HUES64 (cell line): Measurements from ENCODE around the gene AATK.
A peak's percentile ranks its signal among the peaks of the same experiment; 100 is the strongest.

Experiments
- H3K27ac ChIP-seq: 2 replicates; pipeline ENCODE4 v1.7.0; 2013; ENCODE audit warnings: low read depth, low read length, inconsistent platforms
- H3K27me3 ChIP-seq: 2 replicates; pipeline ENCODE4 v1.6.1; 2013; ENCODE audit warnings: mild to moderate bottlenecking, low read length; ENCODE audit not compliant: insufficient read depth
- H3K36me3 ChIP-seq: 2 replicates; pipeline ENCODE4 v1.6.1; 2013; ENCODE audit warnings: mild to moderate bottlenecking, low read length; ENCODE audit not compliant: insufficient read depth
- H3K4me1 ChIP-seq: 2 replicates; pipeline ENCODE4 v1.6.1; 2013; ENCODE audit warnings: mild to moderate bottlenecking, low read length, moderate library complexity; ENCODE audit not compliant: insufficient read depth
- H3K4me3 ChIP-seq: 2 replicates; pipeline ENCODE4 v1.5.1; 2013; ENCODE audit warnings: mild to moderate bottlenecking, low read length, moderate library complexity
- H3K9ac ChIP-seq: 2 replicates; pipeline ENCODE4 v1.6.1; 2013; ENCODE audit warnings: mild to moderate bottlenecking, low read depth, low read length
- H3K9me3 ChIP-seq: 2 replicates; pipeline ENCODE4 v1.6.1; 2013; ENCODE audit warnings: low read depth, low read length; ENCODE audit not compliant: insufficient read depth
- WGBS: fragments of 150-250, 120-280 bp; methylation state at CpG from one replicate; pipeline ENCODE4 v1.1.7; 2013; ENCODE audit warnings: missing lambda C conversion rate; 5-methylcytosine and 5-hydroxymethylcytosine counted together

Gene AATK

DNA sequence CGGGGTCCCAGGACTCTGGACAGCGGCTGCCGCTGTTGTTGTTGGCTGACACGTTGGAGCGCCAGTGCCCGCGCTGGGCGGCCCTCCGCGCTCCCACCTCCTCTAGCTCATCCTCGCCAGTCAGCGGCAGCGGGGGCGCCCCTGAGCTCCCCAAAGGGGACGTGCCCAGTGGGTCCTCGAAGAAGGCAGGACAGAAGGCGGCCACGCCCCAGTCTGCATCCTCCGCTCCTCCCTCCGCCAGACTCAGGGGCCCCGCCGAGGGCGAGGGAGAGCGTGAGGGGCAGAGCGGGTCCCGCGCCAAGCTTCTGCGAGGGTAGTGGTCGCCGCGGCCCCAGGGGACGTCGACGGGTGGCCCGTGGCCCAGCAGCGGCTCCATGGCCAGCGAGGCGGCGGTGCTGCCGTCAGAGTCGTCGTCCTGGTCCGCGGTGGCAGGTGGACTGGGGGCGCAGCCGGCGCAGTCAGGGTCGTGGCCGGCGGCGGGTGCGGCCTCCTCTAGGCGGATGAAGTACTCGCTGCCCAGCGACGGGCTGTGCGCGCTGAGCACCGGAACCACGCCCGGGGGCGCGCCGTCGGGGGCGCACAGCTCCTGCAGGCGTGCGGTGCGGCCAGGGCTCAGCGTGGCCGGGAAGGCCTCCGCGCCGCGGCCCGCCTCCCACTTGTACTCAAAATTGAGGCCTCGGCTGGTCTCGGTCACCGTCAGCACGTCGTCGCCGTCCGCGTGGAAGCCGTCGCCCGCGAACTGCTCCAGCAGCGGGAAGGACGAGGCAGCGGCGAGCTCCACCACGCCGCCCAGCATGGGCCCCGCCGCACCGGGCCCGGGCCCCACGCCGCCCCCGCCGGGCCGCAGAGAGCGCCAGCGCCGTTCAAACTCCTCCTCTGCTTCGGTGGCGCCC lies 43.9 kb downstream of the AATK start:
- Histone ChIP-seq H3K36me3 (no peaks in the 10 kb centered on the region), H3K4me3 (no peak overlapping the region), H3K9ac (no peak overlapping the region), H3K27ac (no peak overlapping the region), H3K27me3 (no peaks in the 10 kb centered on the region), H3K9me3 (no peaks in the 10 kb centered on the region), H3K4me1 (no peaks in the 10 kb centered on the region)
- 93% methylated on average over 109 of the region's 109 CpGs for WGBS

- Histone ChIP-seq H3K4me3 (no peak overlapping the region), H3K4me1 (no peaks in the 10 kb centered on the region), H3K27me3 (no peaks in the 10 kb centered on the region), H3K9ac (no peak overlapping the region), H3K9me3 (no peaks in the 10 kb centered on the region), H3K27ac (peak overlapping the region; percentile 49; the same call in 1 of the 2 replicates), H3K36me3 (no peaks in the 10 kb centered on the region)
- WGBS = 90% methylated on average over 45 of the region's 45 CpGs
Observed at GRCh38 chr17:81120695-81121621, 45.1 kb downstream of the AATK start.

DNA sequence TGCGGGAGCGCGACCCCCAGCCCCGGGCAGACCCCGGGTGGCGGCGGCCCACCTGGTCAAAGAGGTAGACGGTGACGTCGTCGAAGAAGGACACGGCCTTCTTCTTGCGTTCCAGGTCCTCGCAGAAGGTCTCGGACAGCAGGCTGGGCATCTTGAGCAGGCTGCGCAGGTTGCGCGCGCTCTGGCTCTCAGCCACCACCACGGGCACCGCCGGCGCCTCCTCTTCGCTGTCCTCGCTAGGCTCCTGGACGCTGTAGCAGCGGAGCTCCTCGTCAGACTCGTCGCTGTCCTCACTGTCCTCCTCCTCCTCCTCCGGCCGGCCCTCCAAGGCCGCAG lies 45.9 kb downstream of the AATK start:
- Histone ChIP-seq H3K27me3 (no peaks in the 10 kb centered on the region), H3K9ac (no peak overlapping the region), H3K4me3 (no peak overlapping the region), H3K27ac (peak overlapping the region; percentile 49), H3K9me3 (no peaks in the 10 kb centered on the region), H3K4me1 (no peaks in the 10 kb centered on the region), H3K36me3 (no peaks in the 10 kb centered on the region)
- 93% methylated on average over 33 of the region's 33 CpGs for WGBS

DNA sequence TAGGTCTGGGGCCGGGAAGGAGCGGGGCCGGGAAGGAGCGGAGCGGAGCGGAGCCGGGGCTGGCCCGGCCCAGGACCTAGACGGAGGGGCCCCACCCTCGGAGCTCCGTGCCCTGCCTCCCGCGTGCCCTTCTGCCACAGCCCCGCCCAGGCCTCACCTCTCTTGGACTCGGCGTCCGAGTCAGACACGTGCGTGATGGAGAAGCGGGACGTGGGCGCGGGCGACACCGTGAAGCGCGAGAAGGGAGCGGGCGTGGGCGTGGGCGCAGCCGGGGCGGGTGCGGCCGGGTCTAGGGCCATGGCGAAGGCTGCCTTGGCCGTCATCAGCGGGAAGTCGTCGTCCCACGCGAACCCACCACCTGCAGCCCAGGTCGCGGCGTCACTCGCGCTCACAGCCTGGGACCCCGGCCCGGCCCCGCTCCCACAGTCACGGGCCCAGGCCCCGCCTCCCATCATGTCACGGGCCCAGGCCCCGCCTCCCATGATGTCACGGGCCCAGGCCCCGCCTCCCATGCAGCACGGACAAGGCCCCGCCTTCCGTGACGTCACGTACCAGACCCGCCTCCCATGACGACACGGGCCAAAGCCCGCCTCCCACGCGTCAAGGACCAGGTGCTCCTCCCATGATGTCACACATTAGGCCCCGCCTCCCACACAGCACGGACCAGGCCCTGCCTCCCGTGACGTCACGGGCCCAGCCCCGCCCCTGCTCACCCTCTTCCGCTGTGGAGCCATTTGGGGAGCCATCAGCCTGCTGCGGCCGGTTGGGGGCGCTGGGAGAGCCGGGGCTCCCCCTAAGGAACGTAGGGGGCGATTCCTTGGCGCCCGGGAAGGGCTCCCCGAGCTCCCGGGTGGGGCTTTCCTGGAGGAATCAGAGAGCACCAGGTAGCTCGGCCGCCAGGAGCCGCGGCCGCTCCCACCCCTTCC lies 46.5 kb downstream of the AATK start:
- Histone ChIP-seq H3K4me1 (no peaks in the 10 kb centered on the region), H3K36me3 (no peaks in the 10 kb centered on the region), H3K27me3 (no peaks in the 10 kb centered on the region), H3K9me3 (no peaks in the 10 kb centered on the region), H3K4me3 (peak overlapping the region; percentile 55), H3K27ac (peak overlapping the region; percentile 49), H3K9ac (peak overlapping the region; percentile 6; the same call in 1 of the 2 replicates)
- 57% methylated on average over 89 of the region's 89 CpGs for WGBS

- H3K36me3 ChIP-seq = no peaks in the 10 kb centered on the region
Observed at GRCh38 chr17:81118308-81119221, 47.5 kb downstream of the AATK start.

GRCh38 chr17:81117672-81118198 lies 48.3 kb downstream of the AATK start:
- H3K4me3 ChIP-seq = no peak overlapping the region
- H3K9ac ChIP-seq = no peak overlapping the region
- H3K27me3 ChIP-seq = no peaks in the 10 kb centered on the region
- no peaks in the 10 kb centered on the region for H3K9me3 ChIP-seq
- H3K36me3 ChIP-seq = no peaks in the 10 kb centered on the region
- 89% methylated on average over 20 of the region's 20 CpGs for WGBS
- H3K4me1 ChIP-seq = no peaks in the 10 kb centered on the region
- H3K27ac ChIP-seq = no peak overlapping the region

More at GRCh38 chr17:81118308-81119221, 47.5 kb downstream of the AATK start:
- peak overlapping the region; percentile 6; the same call in 1 of the 2 replicates for H3K9ac ChIP-seq
- no peaks in the 10 kb centered on the region for H3K27me3 ChIP-seq
- peak overlapping the region; percentile 55 for H3K4me3 ChIP-seq
- no peaks in the 10 kb centered on the region for H3K4me1 ChIP-seq
- no peaks in the 10 kb centered on the region for H3K9me3 ChIP-seq
- WGBS = 76% methylated on average over 24 of the region's 24 CpGs
- no peak overlapping the region for H3K27ac ChIP-seq

DNA sequence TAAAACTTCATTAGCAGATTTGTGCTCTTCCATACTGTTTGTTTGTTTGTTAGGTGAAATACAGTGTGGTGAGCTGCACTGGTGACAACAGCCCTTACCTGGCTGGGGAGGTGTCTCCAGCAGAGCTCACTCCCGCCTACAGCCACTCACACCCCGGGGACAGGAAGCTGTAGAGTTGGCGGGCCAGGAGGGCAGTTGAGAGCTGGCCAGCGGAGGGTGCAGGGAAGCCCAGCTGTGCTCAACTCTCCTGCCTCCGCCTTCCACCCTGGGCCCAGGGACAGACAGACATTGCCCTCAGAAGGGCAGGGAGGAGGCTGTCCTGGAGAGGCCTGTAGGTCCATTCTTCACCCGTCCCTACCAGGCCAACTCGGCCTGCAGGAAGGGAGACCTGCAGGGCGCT lies 49.3 kb downstream of the AATK start:
- H3K36me3 ChIP-seq = no peaks in the 10 kb centered on the region
- no peaks in the 10 kb centered on the region for H3K4me1 ChIP-seq
- no peak overlapping the region for H3K4me3 ChIP-seq
- no peaks in the 10 kb centered on the region for H3K27me3 ChIP-seq
- 91% methylated on average over 7 of the region's 8 CpGs for WGBS
- no peak overlapping the region for H3K9ac ChIP-seq
- H3K27ac ChIP-seq = no peak overlapping the region
- no peaks in the 10 kb centered on the region for H3K9me3 ChIP-seq

GRCh38 chr17:81115749-81116464 lies 50.1 kb downstream of the AATK start:
- Histone ChIP-seq H3K4me1 (no peaks in the 10 kb centered on the region), H3K4me3 (no peak overlapping the region), H3K36me3 (no peaks in the 10 kb centered on the region), H3K27me3 (no peaks in the 10 kb centered on the region), H3K9ac (no peak overlapping the region), H3K9me3 (no peaks in the 10 kb centered on the region), H3K27ac (no peak overlapping the region)
- 94% methylated on average over 22 of the region's 22 CpGs for WGBS

DNA sequence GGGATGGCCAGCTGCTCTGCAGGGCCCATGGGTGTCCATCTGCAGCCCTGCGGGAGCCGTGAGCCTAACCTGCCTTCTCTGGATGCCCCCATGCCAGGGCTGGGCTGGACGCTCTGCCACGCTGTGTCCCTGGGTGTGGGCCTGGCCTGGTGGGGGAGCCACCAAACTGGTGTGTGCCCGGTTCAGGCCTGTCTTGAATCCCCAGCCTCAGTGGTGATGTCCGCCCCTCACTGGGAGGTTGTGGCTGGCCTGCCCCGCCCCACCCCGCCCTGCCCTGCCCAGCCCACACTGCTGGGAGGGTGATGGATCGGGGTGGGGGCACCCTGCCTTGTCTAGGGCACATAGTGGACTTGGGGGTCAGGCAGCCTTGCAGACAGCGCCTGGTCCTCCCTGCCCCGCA lies 50.8 kb downstream of the AATK start:
- H3K4me3 ChIP-seq = no peak overlapping the region
- no peaks in the 10 kb centered on the region for H3K4me1 ChIP-seq
- H3K27ac ChIP-seq = no peak overlapping the region
- no peaks in the 10 kb centered on the region for H3K27me3 ChIP-seq
- H3K36me3 ChIP-seq = no peaks in the 10 kb centered on the region
- H3K9ac ChIP-seq = no peak overlapping the region
- H3K9me3 ChIP-seq = no peaks in the 10 kb centered on the region
- WGBS = 95% methylated on average over 11 of the region's 11 CpGs
